HG02610 (cell line): ENCODE measurements around the gene AKAP6.
"Not testable (repeated sequence)": the region's sequence is repeated elsewhere in the genome, so short reads cannot be mapped to it uniquely, and the experiment has no call there.

ENCODE experiments used
- ATAC-seq: cut with Tn5 transposase; IDR thresholded peaks from one replicate; pipeline ENCODE4 v1.9.1; 2021; ENCODE audit warnings: mild to moderate bottlenecking, moderate library complexity; ENCODE audit not compliant: unreplicated experiment

The AKAP6 gene

GRCh38 chr14:32728526-32728925 lies 399.4 kb downstream of the AKAP6 start:
- no peak for ATAC-seq

GRCh38 chr14:32728976-32729375 lies 399.9 kb downstream of the AKAP6 start:
- no peak for ATAC-seq

DNA sequence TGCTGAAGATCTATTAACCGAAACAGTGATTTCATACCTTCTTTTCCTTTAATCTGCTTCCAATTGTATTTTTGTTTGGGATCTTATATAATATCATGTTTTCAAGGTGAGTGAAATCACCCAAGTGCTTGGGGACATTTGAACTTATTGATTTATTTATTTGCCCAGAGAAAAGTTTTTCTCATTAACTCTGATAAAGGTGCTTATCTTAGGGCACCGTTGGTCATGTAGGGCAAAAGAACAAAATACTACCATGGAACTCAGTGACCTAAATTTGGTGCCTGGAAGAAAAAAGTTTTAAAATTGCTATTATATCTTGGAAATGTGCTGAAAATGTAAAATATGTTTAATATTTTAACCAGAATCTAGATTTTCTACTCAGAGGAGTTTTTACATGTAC lies 402.2 kb downstream of the AKAP6 start:
- ATAC-seq, result no peak

DNA sequence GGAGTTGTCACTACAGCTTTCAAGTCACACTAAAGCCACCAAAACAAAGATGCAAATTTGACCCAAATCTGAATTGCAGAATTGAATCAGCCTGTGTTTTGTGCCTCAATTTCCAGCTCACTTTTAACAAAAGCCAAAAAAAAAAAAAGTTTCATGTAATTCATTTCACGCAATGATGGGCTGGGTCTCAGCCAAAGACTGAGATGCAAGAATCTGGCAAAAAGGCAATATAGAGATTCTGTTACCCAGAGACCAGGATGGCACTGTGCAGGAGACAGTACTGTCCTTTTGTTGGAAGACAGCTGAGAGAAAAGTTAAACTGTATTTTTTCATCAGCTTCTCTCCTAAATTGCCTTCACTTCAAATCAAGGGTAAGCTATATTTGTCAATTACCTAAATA lies 403.9 kb downstream of the AKAP6 start:
- ATAC-seq, result no peak

DNA sequence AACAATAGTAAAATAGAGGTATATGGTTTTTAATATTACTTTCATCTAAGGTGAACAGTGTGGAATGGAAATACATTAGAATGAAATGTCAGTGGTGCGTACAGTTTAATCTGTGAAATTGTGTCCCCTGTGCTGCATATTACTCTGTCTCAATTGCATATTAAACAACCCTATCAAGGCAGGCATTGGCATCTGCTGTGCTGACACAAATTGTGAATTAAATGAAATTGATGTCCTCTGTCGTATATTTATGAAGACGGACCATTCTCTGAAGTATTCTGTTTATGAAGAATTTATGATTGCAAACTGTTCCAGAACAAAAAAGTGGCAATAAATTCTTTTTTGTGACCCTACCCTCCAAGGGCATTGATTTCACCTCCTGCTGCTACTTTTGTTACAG lies 405.2 kb downstream of the AKAP6 start:
- no peak for ATAC-seq

DNA sequence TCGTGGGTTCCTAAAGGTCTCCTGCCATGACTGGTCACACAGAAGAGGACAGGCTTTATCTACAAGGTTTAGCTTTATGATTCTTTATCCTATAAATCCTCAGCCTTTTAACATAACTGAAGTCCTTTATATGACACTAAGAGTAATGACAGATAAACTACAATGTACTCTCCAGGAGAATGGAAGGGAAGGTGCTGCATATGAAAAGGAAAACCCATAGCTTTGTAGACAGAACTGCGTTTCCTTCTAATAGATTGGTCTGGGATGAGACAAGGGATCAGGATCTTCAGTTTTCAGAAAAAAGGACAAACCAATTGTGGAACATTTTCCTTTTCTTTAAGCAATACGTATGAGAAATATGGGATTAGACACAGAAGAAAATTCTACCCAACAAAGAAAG lies 408.5 kb downstream of the AKAP6 start:
- no peak for ATAC-seq

- ATAC-seq, result no peak
Measured at GRCh38 chr14:32738206-32738871, 409.2 kb downstream of the AKAP6 start.

DNA sequence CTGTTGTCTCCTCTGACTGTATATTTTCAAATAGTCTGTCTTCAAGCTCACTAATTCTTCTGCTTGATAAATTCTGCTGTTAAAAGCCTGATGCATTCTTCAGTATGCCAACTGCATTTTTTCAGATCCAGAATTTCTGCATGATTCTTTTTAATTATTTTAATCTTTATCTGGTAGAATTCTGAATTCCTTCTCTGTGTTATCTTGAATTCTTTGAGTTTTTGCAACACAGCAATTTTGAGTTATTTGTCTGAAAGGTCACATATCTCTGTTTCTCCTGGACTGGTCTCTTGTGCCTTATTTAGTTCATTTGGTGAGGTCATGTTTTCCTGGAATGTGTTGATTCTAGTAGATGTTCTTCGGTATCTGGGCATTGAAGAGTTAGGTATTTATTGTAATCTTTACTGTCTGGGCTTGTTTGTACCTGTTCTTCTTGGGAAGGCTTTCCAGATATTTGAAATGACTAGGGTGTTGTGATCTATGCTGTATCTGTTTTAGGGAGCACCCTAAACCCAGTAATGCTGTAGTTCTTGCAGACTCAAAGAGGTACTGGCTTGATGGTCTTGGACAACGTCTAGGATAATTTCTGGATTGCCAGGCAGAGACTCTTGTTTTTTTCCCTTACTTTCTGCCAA lies 415.8 kb downstream of the AKAP6 start:
- no peak for ATAC-seq

- ATAC-seq, result no peak
Measured at GRCh38 chr14:32754209-32754608, 425.1 kb downstream of the AKAP6 start.

- no peak for ATAC-seq
Measured at GRCh38 chr14:32756173-32756572, 427.1 kb downstream of the AKAP6 start.

- ATAC-seq, result no peak
Measured at GRCh38 chr14:32756775-32757174, 427.7 kb downstream of the AKAP6 start.

DNA sequence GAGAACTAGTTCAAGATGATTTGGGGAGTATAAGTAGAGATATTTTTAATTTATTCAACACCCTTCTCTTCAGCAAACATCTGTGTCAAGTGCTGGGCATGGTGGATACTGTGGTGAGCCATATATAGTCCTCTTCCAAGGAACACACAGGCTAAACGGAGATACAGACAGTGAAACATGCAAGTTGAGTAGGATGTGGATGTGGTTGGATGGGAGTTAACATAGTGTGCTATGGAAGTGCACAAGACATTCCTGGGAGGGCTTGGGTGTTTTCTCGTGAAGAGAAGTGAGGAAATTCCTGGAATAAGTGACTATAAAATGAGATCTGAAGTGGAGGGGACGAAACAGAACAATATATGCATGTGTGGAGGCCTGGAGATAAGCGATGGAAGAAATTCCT lies 428.5 kb downstream of the AKAP6 start:
- ATAC-seq, result no peak

- ATAC-seq, result no peak
Measured at GRCh38 chr14:32761381-32761968, 432.4 kb downstream of the AKAP6 start.

GRCh38 chr14:32762886-32763285 lies 433.8 kb downstream of the AKAP6 start:
- ATAC-seq, result no peak

DNA sequence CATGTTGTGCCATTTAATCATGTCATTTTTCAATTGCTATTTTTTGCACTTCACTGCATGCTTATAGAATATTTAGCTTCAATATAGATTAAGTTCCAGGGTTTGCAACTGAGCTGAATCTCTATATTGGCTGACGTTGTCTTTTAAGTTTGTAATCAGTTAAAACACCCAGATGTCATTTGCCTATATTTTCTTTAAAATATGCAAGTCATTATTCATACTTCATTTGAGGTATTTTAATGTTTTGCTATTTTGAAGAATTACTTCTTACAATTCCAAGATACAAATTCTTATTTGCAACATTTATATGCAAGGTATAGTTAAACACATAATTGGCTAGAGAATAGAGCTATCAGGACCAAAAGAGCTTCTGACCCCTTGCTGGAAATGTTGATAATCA lies 434.6 kb downstream of the AKAP6 start:
- no peak for ATAC-seq

GRCh38 chr14:32764131-32764530 lies 435.0 kb downstream of the AKAP6 start:
- ATAC-seq, result no peak

GRCh38 chr14:32770422-32770821 lies 441.3 kb downstream of the AKAP6 start:
- ATAC-seq, result no peak

- ATAC-seq, result no peak
Measured at GRCh38 chr14:32774214-32774613, 445.1 kb downstream of the AKAP6 start.

DNA sequence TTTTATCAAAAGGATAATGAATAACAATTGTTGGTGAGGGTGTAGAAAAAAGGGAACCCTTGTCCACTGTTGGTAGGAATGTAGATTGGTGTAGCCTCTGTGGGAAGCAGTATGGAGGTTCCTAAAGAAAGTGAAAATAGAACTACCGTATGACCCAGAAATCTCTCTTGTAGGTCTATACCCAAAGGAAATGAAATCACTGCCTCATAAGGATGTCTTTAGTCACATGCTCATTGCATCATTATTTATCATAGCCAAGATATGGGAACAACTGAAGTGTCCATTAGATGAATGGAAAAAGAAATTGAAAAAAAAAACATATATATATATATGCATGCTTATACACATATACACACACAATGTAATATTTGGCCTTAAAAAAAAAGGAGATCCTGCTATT lies 450.7 kb downstream of the AKAP6 start:
- ATAC-seq, result no peak

GRCh38 chr14:32784405-32784804 lies 455.3 kb downstream of the AKAP6 start:
- ATAC-seq, result no peak

DNA sequence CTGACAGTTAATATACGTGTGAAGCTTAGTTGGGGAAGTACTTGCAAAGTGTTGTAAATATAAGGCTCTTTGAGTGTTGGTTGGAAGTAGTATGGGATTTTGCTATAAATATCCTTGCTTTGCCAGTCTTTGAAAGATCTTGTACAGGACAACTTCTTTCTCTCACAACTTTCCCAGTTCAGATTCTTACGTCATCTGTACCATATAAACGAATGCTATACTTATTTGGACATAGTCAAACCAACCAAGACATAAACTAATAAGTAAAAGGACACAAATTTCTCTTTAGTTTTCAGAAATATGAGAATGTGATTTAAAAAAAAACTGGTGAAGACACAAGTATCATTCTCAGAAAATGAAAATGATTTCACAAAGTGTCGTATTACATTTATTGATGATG lies 456.5 kb downstream of the AKAP6 start:
- no peak for ATAC-seq

- ATAC-seq, result no peak
Measured at GRCh38 chr14:32786886-32787285, 457.8 kb downstream of the AKAP6 start.

- not testable (repeated sequence) for ATAC-seq
Measured at GRCh38 chr14:32793033-32793432, 463.9 kb downstream of the AKAP6 start.
